ENCODE results near the gene SOWAHD. TPM values are rescaled to one million over a fixed set of nuclear protein-coding genes. Genes with fewer than 3 reads are reported as not detected.

SOWAHD gene
- 0.22 TPM in 1 of 2 replicates, not detected in the other for total RNA-seq

GRCh38 chrX:119757979-119758730 is at the start of gene SOWAHD:
TSS of gene SOWAHD (plus strand) at chrX:119758588. CDS start at chrX:119758668, 80 bp downstream.

DNA sequence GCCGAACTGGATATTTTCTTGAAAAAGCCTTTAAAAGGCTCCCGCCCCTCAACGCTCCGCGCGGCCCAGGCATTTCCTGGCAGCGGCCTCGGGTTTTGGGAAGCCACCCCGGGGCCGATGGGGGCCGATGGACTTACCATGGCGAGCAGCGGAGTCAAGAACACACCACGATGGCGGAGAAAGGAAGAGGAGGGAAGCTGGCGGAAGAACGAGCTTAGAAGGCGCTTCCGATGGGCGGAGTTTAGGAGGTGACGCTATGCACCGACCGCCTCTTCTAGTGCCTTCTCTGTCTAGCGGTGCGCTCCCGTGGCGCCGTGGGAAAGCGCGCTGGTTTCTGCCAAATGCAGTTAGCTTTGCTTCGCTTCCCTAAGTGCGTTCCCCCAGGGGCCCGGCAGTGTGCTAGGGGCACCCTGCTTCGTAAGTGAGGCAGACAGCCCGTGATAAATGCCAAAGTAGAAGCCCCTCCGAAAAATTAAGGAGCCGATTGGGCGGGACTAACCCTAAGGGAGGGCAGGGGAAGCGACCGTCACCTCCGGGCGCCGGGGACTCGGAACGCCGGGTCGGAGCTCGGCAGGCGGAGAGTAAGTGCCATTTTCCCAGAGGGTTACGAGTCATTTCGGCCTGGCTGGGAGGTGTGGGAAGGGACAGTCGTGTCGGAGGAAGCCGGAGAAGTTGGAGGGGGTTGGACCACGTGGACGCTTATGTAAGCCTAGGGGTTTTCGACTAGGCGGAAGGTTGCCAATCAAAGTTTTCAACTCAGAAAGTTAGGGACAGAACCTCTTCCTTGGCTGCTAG is 33.2 kb downstream of the SOWAHD start, which contains the start of gene RPL39:
Gene RPL39, minus strand, starts transcription at position 194 of the 795 bp plus-strand sequence. Its CDS starts 54 bp downstream, at position 140.

Small RNA genes lying within 50 kb of the gene (small RNA-seq; reads per million reads assigned to genes)
- gene SNORA69 (ENCODE audit: low replicate concordance) = not detected

Other genes with a start within 250 kb of the SOWAHD start
- 26.8 and 43.8 TPM in 2 replicates for gene STEEP1, start 193.2 kb upstream of the SOWAHD start, total RNA-seq
- 37.9 and 38.4 TPM in 2 replicates for gene UBE2A, start 184.0 kb upstream of the SOWAHD start, total RNA-seq
- 3.5 and 5.9 TPM in 2 replicates for gene NKRF, start 152.2 kb upstream of the SOWAHD start, total RNA-seq
- gene SEPTIN6, start 65.4 kb upstream of the SOWAHD start, total RNA-seq = 13.7 and 18.4 TPM in 2 replicates
- 508 and 2,056 TPM in 2 replicates for gene RPL39, start 33.0 kb downstream of the SOWAHD start, total RNA-seq
- 1.0 and 1.5 TPM in 2 replicates for gene UPF3B, start 94.4 kb downstream of the SOWAHD start, total RNA-seq
- 10.3 and 27.1 TPM in 2 replicates for gene RNF113A, start 113.1 kb downstream of the SOWAHD start, total RNA-seq
- 29.1 and 63.2 TPM in 2 replicates for gene NDUFA1, start 113.2 kb downstream of the SOWAHD start, total RNA-seq
- gene AKAP14, start 137.3 kb downstream of the SOWAHD start, total RNA-seq = not detected in 2 replicates
- 4.0 and 6.3 TPM in 2 replicates for gene NKAP, start 185.2 kb downstream of the SOWAHD start, total RNA-seq

Measured in placental pericyte (primary cell).